ES-I3 (cell line): ENCODE data around the gene ACCS.
A peak's percentile ranks its signal among the peaks of the same experiment; 100 is the strongest.

ENCODE experiments used
- H3K36me3 ChIP-seq: 2 replicates; pipeline ENCODE4 v1.6.1; 2013; ENCODE audit warnings: mild to moderate bottlenecking, low read length, control low read depth, moderate library complexity; ENCODE audit not compliant: insufficient read depth
- H3K4me1 ChIP-seq: 2 replicates; pipeline ENCODE4 v1.6.1; 2013; ENCODE audit warnings: mild to moderate bottlenecking, control low read depth, low read length; ENCODE audit not compliant: insufficient read depth
- H3K9ac ChIP-seq: 2 replicates; pipeline ENCODE4 v1.6.1; 2013; ENCODE audit warnings: low read depth, mild to moderate bottlenecking, low read length, moderate library complexity
- H3K9me3 ChIP-seq: 2 replicates; pipeline ENCODE4 v1.6.1; 2013; ENCODE audit warnings: mild to moderate bottlenecking, low read length, moderate library complexity; ENCODE audit not compliant: control insufficient read depth, insufficient read depth

The ACCS gene

DNA sequence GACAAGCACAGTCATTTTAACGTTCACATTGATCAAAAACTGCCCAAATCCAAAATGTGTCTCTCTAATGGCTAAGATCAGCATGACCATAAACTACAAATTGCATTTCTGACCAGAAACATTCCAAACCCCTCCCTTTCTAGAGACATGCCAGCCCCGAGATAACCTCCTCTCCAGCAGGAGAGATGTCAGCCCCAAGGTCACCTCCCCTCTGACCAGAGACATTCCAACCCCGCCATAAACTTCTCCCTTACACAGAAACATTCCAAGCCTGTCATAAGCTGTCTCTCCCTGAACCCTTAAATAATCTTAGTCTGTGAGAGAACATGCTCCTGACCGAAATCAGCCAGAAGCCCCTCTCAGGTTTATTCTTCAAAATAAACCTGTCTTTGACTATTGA, 22.8 kb downstream of the ACCS start:
- Histone ChIP-seq H3K36me3 (no peaks in the 10 kb centered on the region; the same call in 1 of the 2 replicates), H3K9ac (no peak overlapping the region), H3K9me3 (peaks cover 2% of the 10 kb centered on the region), H3K4me1 (no peaks in the 10 kb centered on the region)

DNA sequence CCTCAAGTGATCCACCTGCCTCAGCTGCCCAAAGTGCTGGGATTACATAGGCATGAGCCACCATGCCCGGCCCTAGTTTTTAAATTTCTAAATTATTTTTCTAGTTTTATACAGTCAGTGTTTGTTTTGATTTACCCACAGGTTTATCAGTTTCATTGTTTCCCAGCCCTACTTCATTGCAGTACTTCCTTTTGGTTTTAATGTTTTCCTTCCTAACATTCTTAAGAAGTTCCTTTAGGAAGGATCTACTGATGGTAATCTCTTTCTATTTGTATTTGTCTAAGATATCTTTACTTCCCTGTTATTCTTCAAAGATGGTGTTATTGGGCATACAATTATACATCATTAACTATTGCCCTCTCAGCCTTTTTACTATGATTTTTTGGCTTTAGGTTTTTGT, 24.5 kb downstream of the ACCS start:
- Histone ChIP-seq H3K9ac (no peak overlapping the region), H3K4me1 (no peaks in the 10 kb centered on the region), H3K9me3 (peaks cover 2% of the 10 kb centered on the region), H3K36me3 (no peaks in the 10 kb centered on the region; the same call in 1 of the 2 replicates)

DNA sequence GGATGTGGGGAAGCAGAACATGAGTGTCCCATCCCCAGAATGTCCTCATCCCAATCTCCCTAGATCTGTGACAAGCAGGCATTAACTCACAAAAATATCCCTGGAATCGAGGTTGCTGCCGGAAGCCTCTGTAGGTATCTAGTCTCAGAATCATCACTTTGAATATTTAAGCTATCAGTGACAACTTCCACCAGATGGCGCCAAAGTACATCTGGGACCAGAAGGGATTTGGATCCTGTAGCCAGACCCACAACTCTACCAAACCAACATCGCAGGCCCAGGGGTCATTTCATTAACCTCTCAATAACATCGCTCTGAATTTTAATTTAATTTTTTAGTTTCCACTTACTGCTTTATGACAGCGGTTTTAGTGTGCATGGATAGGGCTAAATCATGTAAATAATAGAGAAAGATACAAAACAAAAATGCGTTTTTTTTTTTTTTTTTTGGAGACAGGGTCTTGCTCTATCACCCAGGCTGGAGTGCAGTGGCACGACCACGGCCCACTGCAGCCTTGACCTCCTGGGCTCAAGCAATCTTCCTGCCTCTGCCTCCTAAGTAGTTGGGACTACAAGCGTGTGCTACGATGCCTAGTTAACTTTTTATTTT, 28.3 kb downstream of the ACCS start:
- H3K4me1 ChIP-seq = no peaks in the 10 kb centered on the region; the same call in 1 of the 2 replicates
- H3K9ac ChIP-seq = no peak overlapping the region
- no peaks in the 10 kb centered on the region for H3K36me3 ChIP-seq
- no peaks in the 10 kb centered on the region for H3K9me3 ChIP-seq

- H3K36me3 ChIP-seq = no peaks in the 10 kb centered on the region
- H3K4me1 ChIP-seq = no peaks in the 10 kb centered on the region; the same call in 1 of the 2 replicates
- no peaks in the 10 kb centered on the region for H3K9me3 ChIP-seq
- peak within 1 kb of the TSS; percentile 91 for H3K9ac ChIP-seq
Observed at GRCh38 chr11:44095506-44096359, 29.7 kb downstream of the ACCS start, which contains the start of gene EXT2. Gene EXT2, plus strand, starts transcription at chr11:44095678. Its CDS starts 12,035 bp downstream, at chr11:44107713.

- Histone ChIP-seq H3K9ac (peak overlapping the region; percentile 91; the same call in 1 of the 2 replicates), H3K4me1 (no peaks in the 10 kb centered on the region; the same call in 1 of the 2 replicates), H3K9me3 (no peaks in the 10 kb centered on the region), H3K36me3 (no peaks in the 10 kb centered on the region)
Observed at GRCh38 chr11:44096360-44097185, 30.5 kb downstream of the ACCS start.

GRCh38 chr11:44097821-44098220, 31.8 kb downstream of the ACCS start:
- Histone ChIP-seq H3K9me3 (no peaks in the 10 kb centered on the region), H3K36me3 (no peaks in the 10 kb centered on the region), H3K4me1 (no peaks in the 10 kb centered on the region; the same call in 1 of the 2 replicates), H3K9ac (no peak overlapping the region)

DNA sequence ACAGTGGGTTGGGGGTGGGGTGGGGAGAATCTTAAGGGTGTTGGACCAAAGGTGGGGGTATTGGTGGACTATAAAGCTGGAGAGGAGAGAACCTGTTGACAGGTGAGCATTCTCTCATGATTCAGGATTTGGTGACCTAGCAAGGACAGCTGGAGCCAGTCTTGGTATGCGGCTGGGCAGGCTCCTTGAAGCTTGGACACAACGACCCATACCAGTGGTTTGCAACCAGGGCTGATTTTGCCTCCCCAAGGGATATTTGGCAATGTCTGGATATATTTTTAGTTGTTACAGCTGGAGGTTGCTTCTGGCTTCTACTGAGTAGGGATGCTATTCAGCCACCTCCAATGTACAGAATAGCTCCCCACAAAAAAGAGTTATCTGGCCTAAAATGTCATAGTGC, 35.0 kb downstream of the ACCS start:
- no peaks in the 10 kb centered on the region for H3K36me3 ChIP-seq
- no peak overlapping the region for H3K9ac ChIP-seq
- H3K9me3 ChIP-seq = no peaks in the 10 kb centered on the region
- no peaks in the 10 kb centered on the region; the same call in 1 of the 2 replicates for H3K4me1 ChIP-seq

DNA sequence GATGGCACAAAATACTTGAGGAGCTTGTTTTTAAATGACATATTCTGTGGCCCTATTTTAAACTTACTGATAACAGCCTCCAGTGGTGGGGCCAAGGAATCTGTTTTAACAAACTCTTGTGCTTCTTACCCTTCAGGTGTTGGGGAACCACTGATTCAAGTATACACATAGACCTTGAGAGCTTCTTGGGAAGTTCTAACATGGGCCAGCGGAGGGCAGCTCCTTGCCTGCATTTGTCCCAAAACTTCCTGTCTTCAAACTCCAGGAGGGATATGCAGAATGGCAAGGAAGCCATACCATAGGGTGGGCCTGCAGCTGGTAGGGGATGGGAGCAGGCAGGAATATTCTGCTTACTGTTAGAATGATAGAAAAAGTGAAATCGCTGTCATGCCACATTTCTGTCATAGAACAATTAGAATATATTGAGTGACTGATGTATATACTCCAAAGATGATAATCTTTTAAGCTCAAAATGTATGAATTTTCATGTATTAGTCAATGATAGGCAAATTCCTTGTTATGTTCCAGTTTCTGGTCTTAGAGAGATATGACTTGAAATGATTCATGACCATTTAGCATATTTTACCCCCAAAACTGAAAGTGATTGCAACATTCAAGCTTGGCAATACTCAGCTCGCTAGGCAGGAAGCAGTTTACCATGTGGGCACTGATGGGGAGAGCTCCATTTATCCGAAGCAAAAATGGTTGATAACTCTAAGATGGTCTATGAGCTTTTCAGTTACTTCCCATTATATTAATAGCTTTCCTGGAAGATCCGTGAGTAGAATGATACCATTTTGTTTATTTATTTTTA, 38.6 kb downstream of the ACCS start:
- no peak overlapping the region for H3K9ac ChIP-seq
- no peaks in the 10 kb centered on the region for H3K4me1 ChIP-seq
- no peaks in the 10 kb centered on the region for H3K36me3 ChIP-seq
- H3K9me3 ChIP-seq = no peaks in the 10 kb centered on the region

DNA sequence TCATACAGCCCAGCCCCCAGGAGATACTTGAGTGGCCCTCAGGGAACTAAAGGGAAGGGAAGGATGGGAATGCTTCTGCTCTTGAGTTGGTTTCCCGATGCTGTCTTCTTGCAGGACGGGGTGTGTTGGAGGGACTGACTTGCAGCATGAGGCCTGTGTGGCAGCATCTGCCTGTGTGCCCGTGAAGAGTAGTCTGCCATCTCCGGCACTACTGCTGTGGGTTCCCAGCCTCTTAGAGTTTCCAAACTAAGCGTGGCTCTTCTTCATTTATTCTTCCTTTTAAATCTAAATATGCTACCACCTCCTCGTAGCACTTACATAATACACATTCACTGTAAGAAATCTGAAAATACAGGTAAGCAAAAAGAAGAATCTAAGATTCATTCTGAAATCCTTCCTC, 42.2 kb downstream of the ACCS start:
- Histone ChIP-seq H3K4me1 (no peaks in the 10 kb centered on the region), H3K9ac (no peak overlapping the region), H3K36me3 (no peaks in the 10 kb centered on the region), H3K9me3 (no peaks in the 10 kb centered on the region)

- H3K36me3 ChIP-seq = peaks cover 4% of the 10 kb centered on the region; the same call in 1 of the 2 replicates
- no peaks in the 10 kb centered on the region for H3K4me1 ChIP-seq
- no peaks in the 10 kb centered on the region for H3K9me3 ChIP-seq
- no peak overlapping the region for H3K9ac ChIP-seq
Observed at GRCh38 chr11:44110231-44110679, 44.2 kb downstream of the ACCS start.

DNA sequence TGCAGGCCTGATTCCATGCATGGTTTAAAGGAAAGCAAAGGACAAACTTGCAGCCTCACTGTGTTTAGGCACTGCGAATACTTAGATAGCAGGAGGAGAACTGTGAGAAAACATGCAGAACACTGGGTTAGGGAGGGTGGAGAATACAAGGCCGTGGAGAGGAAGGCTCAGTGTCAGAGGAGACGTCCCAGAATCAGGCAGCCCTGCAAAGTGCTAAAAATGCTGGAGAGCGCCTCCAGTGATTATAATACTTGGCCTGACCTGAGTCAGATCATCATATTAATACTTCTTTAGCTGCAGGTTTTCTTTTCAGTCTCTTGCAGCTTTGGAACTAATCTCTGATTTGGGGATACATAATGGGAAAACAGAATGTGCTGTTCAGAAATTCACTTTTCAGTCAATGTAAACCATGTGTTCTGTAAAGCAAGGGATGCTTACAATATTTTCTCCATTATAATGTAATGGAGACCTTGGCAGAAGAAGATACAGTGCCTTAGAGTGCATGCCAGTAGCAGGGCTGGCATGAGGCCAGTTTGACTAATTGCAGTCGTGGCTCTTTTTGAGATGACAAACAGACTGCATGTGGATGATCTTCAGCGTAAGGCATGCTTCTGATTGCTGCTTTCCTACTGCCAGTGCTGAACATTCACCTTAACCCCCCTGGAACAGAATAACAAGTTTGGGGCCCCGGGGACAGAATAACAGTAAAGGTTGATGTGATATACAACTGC, 46.2 kb downstream of the ACCS start:
- H3K9me3 ChIP-seq = no peaks in the 10 kb centered on the region
- H3K36me3 ChIP-seq = peaks cover 5% of the 10 kb centered on the region; the same call in 1 of the 2 replicates
- no peak overlapping the region for H3K9ac ChIP-seq
- H3K4me1 ChIP-seq = no peaks in the 10 kb centered on the region

GRCh38 chr11:44113018-44113417, 46.9 kb downstream of the ACCS start:
- H3K36me3 ChIP-seq = peaks cover 5% of the 10 kb centered on the region; the same call in 1 of the 2 replicates
- H3K4me1 ChIP-seq = no peaks in the 10 kb centered on the region
- H3K9ac ChIP-seq = no peak overlapping the region
- H3K9me3 ChIP-seq = no peaks in the 10 kb centered on the region

GRCh38 chr11:44113572-44113971, 47.5 kb downstream of the ACCS start:
- H3K36me3 ChIP-seq = peaks cover 5% of the 10 kb centered on the region; the same call in 1 of the 2 replicates
- H3K9ac ChIP-seq = no peak overlapping the region
- no peaks in the 10 kb centered on the region for H3K9me3 ChIP-seq
- H3K4me1 ChIP-seq = no peaks in the 10 kb centered on the region
